Caco-2 (cell line): Measurements from ENCODE around the gene GCGR. TPM values are rescaled to one million over a fixed set of nuclear protein-coding genes. Genes with fewer than 3 reads are reported as not detected.

ENCODE experiments used
- BruUV-seq: library from RNA; stranded (reverse); fragments of 400-500 nt; replicated peaks from 2 replicates; lab custom pipeline; 2021; lab: Mats Ljungman, UMichigan
- CTCF ChIA-PET: fragments of 300-600 bp; sonication (Branson Sonifier 250); formaldehyde crosslinking; loops from one replicate; lab custom pipeline; 2022; ENCODE audit warnings: antibody characterized with exemption; lab: Charles Lee
- POLR2A ChIA-PET: fragments of 300-600 bp; sonication (Branson Sonifier 250); formaldehyde crosslinking; loops from one replicate; lab custom pipeline; 2022; ENCODE audit warnings: antibody characterized with exemption; lab: Charles Lee
- DNase-seq, 2 experiments: peaks; one replicate each; pipeline versions ENCODE4 v3.0.0 to v3.0.0-alpha.2; 2020 to 2022
- H3K27me3 ChIP-seq: replicated peaks from 2 replicates; pipeline ENCODE4 v1.6.0; 2011; ENCODE audit warnings: low read length; ENCODE audit not compliant: control insufficient read depth, insufficient read depth
- H3K36me3 ChIP-seq: 2 replicates; pipeline ENCODE4 v1.5.1; 2011; ENCODE audit warnings: low read length; ENCODE audit not compliant: control insufficient read depth, insufficient read depth
- H3K4me1 ChIP-seq: fragments of 250-450 bp; sonication (Bioruptor Pico); 2 replicates; pipeline ENCODE4 v1.5.1; 2020; ENCODE audit warnings: mild to moderate bottlenecking
- H3K4me3 ChIP-seq: 2 replicates; pipeline ENCODE4 v1.5.1; 2011; ENCODE audit warnings: low read depth, mild to moderate bottlenecking, control low read depth, low read length
- H3K9me3 ChIP-seq: fragments of 250-450 bp; sonication (Bioruptor Pico); 2 replicates; pipeline ENCODE4 v1.5.1; 2020; ENCODE audit warnings: mild to moderate bottlenecking, moderate library complexity
- H3K27ac Mint-ChIP-seq: one replicate; pipeline ENCODE4 v1.8.0; 2022; ENCODE audit warnings: mixed read lengths; ENCODE audit not compliant: unreplicated experiment
- H3K27me3 Mint-ChIP-seq: one replicate; pipeline ENCODE4 v1.8.0; 2022; ENCODE audit warnings: mixed read lengths; ENCODE audit not compliant: insufficient read depth, unreplicated experiment
- H3K36me3 Mint-ChIP-seq: one replicate; pipeline ENCODE4 v1.8.0; 2022; ENCODE audit warnings: mild to moderate bottlenecking, mixed read lengths; ENCODE audit not compliant: insufficient read depth, unreplicated experiment
- H3K4me1 Mint-ChIP-seq: one replicate; pipeline ENCODE4 v1.8.0; 2022; ENCODE audit warnings: low read depth, mixed read lengths; ENCODE audit not compliant: unreplicated experiment
- H3K4me3 Mint-ChIP-seq: one replicate; pipeline ENCODE4 v1.8.0; 2022; ENCODE audit warnings: mild to moderate bottlenecking, moderate library complexity, mixed read lengths; ENCODE audit not compliant: unreplicated experiment
- H3K9me3 Mint-ChIP-seq: one replicate; pipeline ENCODE4 v1.8.0; 2022; ENCODE audit warnings: mixed read lengths; ENCODE audit not compliant: unreplicated experiment
- CTCF ChIP-seq, 2 experiments: fragments of 200-600 bp in 1 of 2; IDR thresholded peaks; 1 replicate in 1 of 2; 2 replicates in 1 of 2; pipeline versions ENCODE4 v1.5.1 to v1.8.0; 2011 to 2022; ENCODE audit warnings: antibody characterized with exemption in 1 of 2, control low read depth in 1 of 2, inconsistent platforms in 1 of 2, low read depth in 1 of 2, low read length in 1 of 2, mild to moderate bottlenecking in 1 of 2, moderate library complexity in 1 of 2; ENCODE audit not compliant: insufficient read depth in 1 of 2, severe bottlenecking in 1 of 2, unreplicated experiment in 1 of 2
- intact Hi-C: fragments of 100-400 bp; cut with micrococcal nuclease; formaldehyde crosslinking; loops from one replicate; pipeline ENCODE4 v1.10.0; 2022; ENCODE audit not compliant: unreplicated experiment
- total RNA-seq: library from RNA; stranded (reverse); gene quantifications from 2 replicates; pipeline ENCODE4 v1.2.3, GENCODE V29; 2022

The GCGR gene
- total RNA-seq, 1 experiment from 2014 or later, result 1.0 TPM

- POLR2A ChIA-PET, result no interaction called here
- intact Hi-C loops, result no loop called here
- H3K27ac Mint-ChIP-seq, result no peak overlapping the region
Measured at GRCh38 chr17:81813371-81813684, 9.4 kb downstream of the GCGR start.

GRCh38 chr17:81813861-81814683 lies 10.1 kb downstream of the GCGR start:
- ChIA-PET POLR2A (no interaction called here), CTCF (interaction anchor here (2.0 kb wide), 1 partner anchor 12 kb away, joined by 8 read pairs; no protein-coding TSS in a partner anchor)
- no peaks in the 10 kb centered on the region for H3K27me3 ChIP-seq
- DNase-seq, result no peak
- peaks cover 7% of the 10 kb centered on the region for H3K36me3 Mint-ChIP-seq
- no TSS peak for BruUV-seq
- no peaks in the 10 kb centered on the region for H3K9me3 ChIP-seq
- peaks cover 14% of the 10 kb centered on the region for H3K4me1 Mint-ChIP-seq
- peaks cover 6% of the 10 kb centered on the region for H3K9me3 Mint-ChIP-seq
- no peak for TF ChIP-seq CTCF (IDR thresholded peaks at IDR 0.05; ENCODE audit: insufficient read depth in 1 of 2, low read depth in 1 of 2, low read length in 1 of 2, severe bottlenecking in 1 of 2, unreplicated experiment in 1 of 2)
- H3K4me1 ChIP-seq, result peaks cover 9% of the 10 kb centered on the region
- intact Hi-C loops, result no loop called here
- H3K4me3 ChIP-seq, result no peak overlapping the region
- no peaks in the 10 kb centered on the region for H3K36me3 ChIP-seq
- no peak overlapping the region for H3K4me3 Mint-ChIP-seq
- H3K27me3 Mint-ChIP-seq, result peaks cover 6% of the 10 kb centered on the region
- no peak overlapping the region for H3K27ac Mint-ChIP-seq

More at GRCh38 chr17:81813371-81813684, 9.4 kb downstream of the GCGR start:
- DNase-seq, result no peak
- Histone ChIP-seq H3K27me3 (no peaks in the 10 kb centered on the region), H3K36me3 (no peaks in the 10 kb centered on the region), H3K4me1 (peaks cover 9% of the 10 kb centered on the region), H3K9me3 (no peaks in the 10 kb centered on the region), H3K4me3 (no peak overlapping the region)
- no TSS peak for BruUV-seq
- H3K9me3 Mint-ChIP-seq, result peaks cover 6% of the 10 kb centered on the region
- peaks cover 6% of the 10 kb centered on the region for H3K27me3 Mint-ChIP-seq
- peaks cover 14% of the 10 kb centered on the region for H3K4me1 Mint-ChIP-seq
- CTCF ChIA-PET, result no interaction called here
- peaks cover 8% of the 10 kb centered on the region for H3K36me3 Mint-ChIP-seq
- TF ChIP-seq CTCF (IDR thresholded peaks at IDR 0.05; ENCODE audit: insufficient read depth in 1 of 2, low read depth in 1 of 2, low read length in 1 of 2, severe bottlenecking in 1 of 2, unreplicated experiment in 1 of 2), result no peak
- no peak overlapping the region for H3K4me3 Mint-ChIP-seq

GRCh38 chr17:81814748-81815645 lies 11.0 kb downstream of the GCGR start:
- ChIA-PET CTCF (interaction anchor here (0.6 to 2.0 kb wide), 4 partner anchors 11 to 796 kb away, joined by 3 to 8 read pairs (median 4); no protein-coding TSS in a partner anchor), POLR2A (no interaction called here)
- DNase-seq, result peak; percentile 69 to 77
- Histone ChIP-seq H3K4me1 (peaks cover 9% of the 10 kb centered on the region), H3K9me3 (no peaks in the 10 kb centered on the region), H3K27me3 (no peaks in the 10 kb centered on the region), H3K36me3 (no peaks in the 10 kb centered on the region), H3K4me3 (no peak overlapping the region)
- H3K4me1 Mint-ChIP-seq, result peaks cover 6% of the 10 kb centered on the region
- no peak overlapping the region for H3K4me3 Mint-ChIP-seq
- no peaks in the 10 kb centered on the region for H3K36me3 Mint-ChIP-seq
- no TSS peak for BruUV-seq
- no peaks in the 10 kb centered on the region for H3K9me3 Mint-ChIP-seq
- intact Hi-C loops, result no loop called here
- no peak overlapping the region for H3K27ac Mint-ChIP-seq
- no peaks in the 10 kb centered on the region for H3K27me3 Mint-ChIP-seq
- no peak for TF ChIP-seq CTCF (IDR thresholded peaks at IDR 0.05; ENCODE audit: insufficient read depth in 1 of 2, low read depth in 1 of 2, low read length in 1 of 2, severe bottlenecking in 1 of 2, unreplicated experiment in 1 of 2)
